D721Med (cell line): ENCODE results near the gene OTX2.

ENCODE experiments used
- DNase-seq: peaks from one replicate; pipeline ENCODE4 v3.0.0; 2011; ENCODE audit warnings: low spot score; ENCODE audit not compliant: insufficient read length
- FAIRE-seq: peaks from 2 replicates; lab custom pipeline; 2011; peaks lifted over from hg19 to GRCh38; lab: Jason Lieb, UNC
- CTCF ChIP-seq: IDR thresholded peaks from 2 replicates; pipeline ENCODE4 v1.5.1; 2012; ENCODE audit warnings: mild to moderate bottlenecking, control low read depth; ENCODE audit not compliant: insufficient read depth; ENCODE audit errors: missing control alignments

The OTX2 gene

GRCh38 chr14:56844406-56845002, 34.2 kb upstream of the OTX2 start:
- TF ChIP-seq CTCF, result no peak
- no peak for FAIRE-seq
- no peak for DNase-seq

DNA sequence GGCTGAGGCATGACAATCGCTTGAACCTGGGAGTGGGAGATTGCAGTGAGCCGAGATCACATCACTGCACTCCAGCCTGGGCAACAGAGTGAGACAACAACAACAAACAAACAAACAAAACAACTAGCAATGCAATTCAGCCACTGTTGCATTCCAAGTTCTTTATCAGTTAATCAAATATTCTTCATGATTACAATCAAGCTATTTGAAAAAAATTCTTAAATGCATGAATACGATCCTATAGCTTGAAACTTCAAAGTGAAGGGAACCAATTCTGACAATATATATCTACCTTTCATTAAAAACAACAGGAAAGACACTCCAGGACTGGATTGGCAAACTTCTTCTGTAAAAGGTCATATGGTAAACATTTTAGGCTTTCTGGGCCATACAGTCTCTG, 31.3 kb upstream of the OTX2 start:
- FAIRE-seq, result no peak
- no peak for TF ChIP-seq CTCF
- DNase-seq, result no peak

- DNase-seq (no peak), FAIRE-seq (no peak)
- no peak for TF ChIP-seq CTCF
These were observed 29.9 kb upstream of the OTX2 start for GRCh38 chr14:56840221-56840620.

GRCh38 chr14:56829151-56829550, 18.9 kb upstream of the OTX2 start:
- peak; percentile 73 for FAIRE-seq
- DNase-seq, result no peak
- TF ChIP-seq CTCF, result no peak

GRCh38 chr14:56826214-56826613, 15.9 kb upstream of the OTX2 start:
- DNase-seq (no peak), FAIRE-seq (no peak)

GRCh38 chr14:56821805-56822610, 11.7 kb upstream of the OTX2 start:
- FAIRE-seq, result peak; percentile 64
- no peak for DNase-seq
- no peak for TF ChIP-seq CTCF

More at GRCh38 chr14:56826214-56826613, 15.9 kb upstream of the OTX2 start:
- no peak for TF ChIP-seq CTCF

- TF ChIP-seq CTCF, result no peak
- no peak for FAIRE-seq
- no peak for DNase-seq
These were observed 10.9 kb upstream of the OTX2 start for GRCh38 chr14:56821177-56821576.
